H9 (cell line): ENCODE results near the gene CCL20. TPM values are rescaled to one million over a fixed set of nuclear protein-coding genes. Genes with fewer than 3 reads are reported as not detected.

ENCODE experiments used
- DNase-seq: peaks from one replicate; pipeline ENCODE4 v3.0.0-alpha.2; 2017
- H2AFZ ChIP-seq: one replicate; pipeline ENCODE4 v1.6.1; 2013; ENCODE audit warnings: mild to moderate bottlenecking, low read length, control low read depth, moderate library complexity
- H2AK5ac ChIP-seq: 2 replicates; pipeline ENCODE4 v1.6.1; 2013; ENCODE audit warnings: low read length, control low read depth, mixed read lengths; ENCODE audit not compliant: insufficient read length
- H2BK120ac ChIP-seq: one replicate; pipeline ENCODE4 v1.6.1; 2013; ENCODE audit warnings: low read depth, mild to moderate bottlenecking, low read length, control low read depth, inconsistent platforms; ENCODE audit not compliant: poor library complexity, severe bottlenecking
- H2BK12ac ChIP-seq: 2 replicates; pipeline ENCODE4 v1.6.1; 2013; ENCODE audit warnings: low read length, control low read depth, mixed read lengths, low read depth; ENCODE audit not compliant: insufficient read length
- H2BK15ac ChIP-seq: 2 replicates; pipeline ENCODE4 v1.6.1; 2013; ENCODE audit warnings: low read depth, low read length, control low read depth
- H2BK20ac ChIP-seq: one replicate; pipeline ENCODE4 v1.6.1; 2013; ENCODE audit warnings: low read depth, mild to moderate bottlenecking, low read length, control low read depth, inconsistent platforms; ENCODE audit not compliant: poor library complexity, severe bottlenecking
- H2BK5ac ChIP-seq: 2 replicates; pipeline ENCODE4 v1.6.1; 2013; ENCODE audit warnings: low read length, control low read depth, mixed read lengths; ENCODE audit not compliant: insufficient read length
- H3K14ac ChIP-seq: 2 replicates; pipeline ENCODE4 v1.6.1; 2013; ENCODE audit warnings: low read length, control low read depth; ENCODE audit not compliant: insufficient read depth
- H3K18ac ChIP-seq: 2 replicates; pipeline ENCODE4 v1.6.1; 2013; ENCODE audit warnings: low read depth, mild to moderate bottlenecking, mixed read lengths, low read length, control low read depth; ENCODE audit not compliant: insufficient read length
- H3K23ac ChIP-seq: 2 replicates; pipeline ENCODE4 v1.6.1; 2013; ENCODE audit warnings: low read length, control low read depth, mixed read lengths, low read depth; ENCODE audit not compliant: insufficient read length
- H3K23me2 ChIP-seq: 2 replicates; pipeline ENCODE4 v1.6.1; 2013; ENCODE audit warnings: low read depth, mild to moderate bottlenecking, mixed read lengths, low read length, control low read depth; ENCODE audit not compliant: insufficient read length, poor library complexity, severe bottlenecking
- H3K27ac ChIP-seq: 2 replicates; pipeline ENCODE4 v1.5.1; 2013; ENCODE audit warnings: low read length, control low read depth, mixed read lengths, low read depth; ENCODE audit not compliant: insufficient read length
- H3K27me3 ChIP-seq: 2 replicates; pipeline ENCODE4 v1.6.1; 2013; ENCODE audit warnings: low read length, control low read depth, inconsistent platforms; ENCODE audit not compliant: insufficient read depth
- H3K4ac ChIP-seq: 2 replicates; pipeline ENCODE4 v1.6.1; 2013; ENCODE audit warnings: low read depth, mild to moderate bottlenecking, control low read depth, inconsistent platforms, low read length, moderate library complexity
- H3K4me1 ChIP-seq: 2 replicates; pipeline ENCODE4 v1.6.1; 2013; ENCODE audit warnings: low read length, control low read depth, inconsistent platforms; ENCODE audit not compliant: insufficient read depth
- H3K4me2 ChIP-seq: 2 replicates; pipeline ENCODE4 v1.6.1; 2013; ENCODE audit warnings: low read length, control low read depth, mixed read lengths; ENCODE audit not compliant: insufficient read length, insufficient read depth
- H3K56ac ChIP-seq: 2 replicates; pipeline ENCODE4 v1.6.1; 2013; ENCODE audit warnings: low read depth, mild to moderate bottlenecking, mixed read lengths, low read length, control low read depth; ENCODE audit not compliant: insufficient read length
- H3K79me1 ChIP-seq: 2 replicates; pipeline ENCODE4 v1.6.1; 2013; ENCODE audit warnings: low read depth, mild to moderate bottlenecking, moderate library complexity, low read length, control low read depth, inconsistent platforms; ENCODE audit not compliant: insufficient read depth, poor library complexity, severe bottlenecking
- H3K79me2 ChIP-seq: 2 replicates; pipeline ENCODE4 v1.6.1; 2013; ENCODE audit warnings: low read length, control low read depth, inconsistent platforms; ENCODE audit not compliant: insufficient read depth
- H3K9ac ChIP-seq: 2 replicates; pipeline ENCODE4 v1.6.1; 2013; ENCODE audit warnings: low read length, control low read depth, mixed read lengths; ENCODE audit not compliant: insufficient read length; ENCODE audit errors: extremely low read depth
- H3K9me3 ChIP-seq: one replicate; pipeline ENCODE4 v1.6.1; 2013; ENCODE audit warnings: low read depth, low read length, inconsistent platforms; ENCODE audit not compliant: control insufficient read depth
- H3T11ph ChIP-seq: one replicate; pipeline ENCODE4 v1.6.1; 2013; ENCODE audit warnings: mild to moderate bottlenecking, low read length, control low read depth, inconsistent platforms
- H4K20me1 ChIP-seq: one replicate; pipeline ENCODE4 v1.6.1; 2013; ENCODE audit not compliant: control insufficient read depth, insufficient read length, insufficient read depth
- H4K5ac ChIP-seq: 2 replicates; pipeline ENCODE4 v1.6.1; 2013; ENCODE audit warnings: low read depth, mild to moderate bottlenecking, mixed read lengths, low read length, control low read depth; ENCODE audit not compliant: insufficient read length
- H4K8ac ChIP-seq: replicated peaks from 2 replicates; pipeline ENCODE4 v1.6.1; 2013; ENCODE audit warnings: low read length, control low read depth, mixed read lengths, low read depth; ENCODE audit not compliant: insufficient read length
- H4K91ac ChIP-seq: 2 replicates; pipeline ENCODE4 v1.6.1; 2013; ENCODE audit warnings: low read depth, mild to moderate bottlenecking, moderate library complexity, mixed read lengths, low read length, control low read depth; ENCODE audit not compliant: insufficient read length
- H3K27ac Mint-ChIP-seq, 3 experiments: 2 replicates in 2 of 3; 3 replicates in 1 of 3; pipeline ENCODE4 v1.8.0; 2020 to 2021; ENCODE audit warnings: mixed read lengths in 3 of 3, mild to moderate bottlenecking in 1 of 3, moderate library complexity in 1 of 3
- H3K27me3 Mint-ChIP-seq: 2 replicates; pipeline ENCODE4 v1.8.0; 2021; ENCODE audit warnings: low read depth, mild to moderate bottlenecking, moderate library complexity, mixed read lengths
- H3K36me3 Mint-ChIP-seq, 3 experiments: 2 replicates in 2 of 3; 3 replicates in 1 of 3; pipeline ENCODE4 v1.8.0; 2020 to 2021; ENCODE audit warnings: low read depth in 3 of 3, mixed read lengths in 3 of 3; ENCODE audit not compliant: insufficient read depth in 1 of 3
- H3K4me1 Mint-ChIP-seq, 2 experiments: 2 replicates each; pipeline ENCODE4 v1.8.0; 2020; ENCODE audit warnings: mixed read lengths in 2 of 2
- H3K4me3 Mint-ChIP-seq, 2 experiments: 2 replicates in 1 of 2; 3 replicates in 1 of 2; pipeline ENCODE4 v1.8.0; 2020 to 2021; ENCODE audit warnings: mild to moderate bottlenecking in 2 of 2, mixed read lengths in 2 of 2, moderate library complexity in 1 of 2
- H3K9me3 Mint-ChIP-seq, 2 experiments: 2 replicates in 1 of 2; 3 replicates in 1 of 2; pipeline ENCODE4 v1.8.0; 2020; ENCODE audit warnings: mild to moderate bottlenecking in 2 of 2, mixed read lengths in 2 of 2, moderate library complexity in 1 of 2
- CTCF ChIP-seq: fragments of 200-600 bp; sonication (generic); conservative IDR thresholded peaks from 3 replicates; pipeline ENCODE4 v1.8.0; 2021; ENCODE audit warnings: antibody characterized with exemption, mild to moderate bottlenecking
- WGBS: extraction: QIAGEN DNeasy Blood & Tissue Kit; methylation state at CpG from one replicate; pipeline ENCODE4 v1.1.7; 2013; ENCODE audit warnings: missing lambda C conversion rate, low lambda C conversion rate, mixed read lengths; ENCODE audit not compliant: insufficient read length; ENCODE audit errors: extremely low coverage; 5-methylcytosine and 5-hydroxymethylcytosine counted together
- total RNA-seq: library from RNA; stranded (reverse); gene quantifications from 2 replicates; pipeline ENCODE4 v1.2.1, GENCODE V29; 2021

The CCL20 gene
- total RNA-seq, 1 experiment from 2014 or later, result not detected

- no CpG with 5 or more reads among the region's 10 CpGs for WGBS
- H2AK5ac ChIP-seq, result no peak overlapping the region
- H2BK15ac ChIP-seq, result no peak overlapping the region
- H2BK20ac ChIP-seq, result no peak overlapping the region
- H3K23me2 ChIP-seq, result no peaks in the 10 kb centered on the region
- H3K23ac ChIP-seq, result no peak overlapping the region
- H3K36me3 Mint-ChIP-seq, result no peaks in the 10 kb centered on the region
- no peak overlapping the region for H2AFZ ChIP-seq
- no peak for TF ChIP-seq CTCF
- H4K8ac ChIP-seq, result no peak overlapping the region
- H3K27me3 ChIP-seq, result no peaks in the 10 kb centered on the region
- H3K9ac ChIP-seq, result no peak overlapping the region
- H2BK120ac ChIP-seq, result no peak overlapping the region
- H3K4me1 Mint-ChIP-seq, result peaks cover 23 to 30% of the 10 kb centered on the region in 2 experiments
- no peak overlapping the region for H4K5ac ChIP-seq
- no peak overlapping the region for H3K27ac ChIP-seq
- no peak overlapping the region for H3K4me3 Mint-ChIP-seq
- H4K20me1 ChIP-seq, result no peaks in the 10 kb centered on the region
- no peak overlapping the region for H3K18ac ChIP-seq
- H3K4ac ChIP-seq, result no peak overlapping the region
- H2BK12ac ChIP-seq, result peak overlapping the region; percentile 60
- H3K56ac ChIP-seq, result no peak overlapping the region
- H3K79me2 ChIP-seq, result no peaks in the 10 kb centered on the region
- H3K4me2 ChIP-seq, result no peak overlapping the region
- no peaks in the 10 kb centered on the region for H3K79me1 ChIP-seq
- no peaks in the 10 kb centered on the region; the same call in none of the 2 replicates for H3K27me3 Mint-ChIP-seq
- no peaks in the 10 kb centered on the region for H3K9me3 ChIP-seq
- H3K4me1 ChIP-seq, result peaks cover 5% of the 10 kb centered on the region
- no peak overlapping the region for H4K91ac ChIP-seq
- no peak overlapping the region for H3K14ac ChIP-seq
- peak; percentile 64 for DNase-seq
- H3K27ac Mint-ChIP-seq, result no peak overlapping the region; a peak in 2 of 7 replicates
- no peaks in the 10 kb centered on the region; a peak in 1 of 5 replicates for H3K9me3 Mint-ChIP-seq
- no peak overlapping the region for H3T11ph ChIP-seq
- H2BK5ac ChIP-seq, result no peak overlapping the region
Observed at GRCh38 chr2:227817850-227818674, 4.4 kb downstream of the CCL20 start.
